ENCODE data around the gene KCNJ2.

- TF ChIP-seq POLR2A (IDR thresholded peaks at IDR 0.05), result no peak
- TF ChIP-seq, protein P1, sequence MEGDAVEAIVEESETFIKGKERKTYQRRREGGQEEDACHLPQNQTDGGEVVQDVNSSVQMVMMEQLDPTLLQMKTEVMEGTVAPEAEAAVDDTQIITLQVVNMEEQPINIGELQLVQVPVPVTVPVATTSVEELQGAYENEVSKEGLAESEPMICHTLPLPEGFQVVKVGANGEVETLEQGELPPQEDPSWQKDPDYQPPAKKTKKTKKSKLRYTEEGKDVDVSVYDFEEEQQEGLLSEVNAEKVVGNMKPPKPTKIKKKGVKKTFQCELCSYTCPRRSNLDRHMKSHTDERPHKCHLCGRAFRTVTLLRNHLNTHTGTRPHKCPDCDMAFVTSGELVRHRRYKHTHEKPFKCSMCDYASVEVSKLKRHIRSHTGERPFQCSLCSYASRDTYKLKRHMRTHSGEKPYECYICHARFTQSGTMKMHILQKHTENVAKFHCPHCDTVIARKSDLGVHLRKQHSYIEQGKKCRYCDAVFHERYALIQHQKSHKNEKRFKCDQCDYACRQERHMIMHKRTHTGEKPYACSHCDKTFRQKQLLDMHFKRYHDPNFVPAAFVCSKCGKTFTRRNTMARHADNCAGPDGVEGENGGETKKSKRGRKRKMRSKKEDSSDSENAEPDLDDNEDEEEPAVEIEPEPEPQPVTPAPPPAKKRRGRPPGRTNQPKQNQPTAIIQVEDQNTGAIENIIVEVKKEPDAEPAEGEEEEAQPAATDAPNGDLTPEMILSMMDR (IDR thresholded peaks at IDR 0.05), result no peak
- no peak for TF ChIP-seq POLR2AphosphoS5 (IDR thresholded peaks at IDR 0.05; ENCODE audit: insufficient read depth in 1 of 2, low read depth in 1 of 2)
These were observed 12.5 kb downstream of the KCNJ2 start for GRCh38 chr17:70181866-70182265.

Measured in vagina (tissue), 2 donors.